HG03066 (cell line): ENCODE data around the gene PPP1R15A.
"Not testable (repeated sequence)": the region's sequence is repeated elsewhere in the genome, so short reads cannot be mapped to it uniquely, and the experiment has no call there.

Source experiments
- ATAC-seq: cut with Tn5 transposase; IDR thresholded peaks from one replicate; pipeline ENCODE4 v1.9.1; 2021; ENCODE audit warnings: low read depth; ENCODE audit not compliant: unreplicated experiment

PPP1R15A gene

DNA sequence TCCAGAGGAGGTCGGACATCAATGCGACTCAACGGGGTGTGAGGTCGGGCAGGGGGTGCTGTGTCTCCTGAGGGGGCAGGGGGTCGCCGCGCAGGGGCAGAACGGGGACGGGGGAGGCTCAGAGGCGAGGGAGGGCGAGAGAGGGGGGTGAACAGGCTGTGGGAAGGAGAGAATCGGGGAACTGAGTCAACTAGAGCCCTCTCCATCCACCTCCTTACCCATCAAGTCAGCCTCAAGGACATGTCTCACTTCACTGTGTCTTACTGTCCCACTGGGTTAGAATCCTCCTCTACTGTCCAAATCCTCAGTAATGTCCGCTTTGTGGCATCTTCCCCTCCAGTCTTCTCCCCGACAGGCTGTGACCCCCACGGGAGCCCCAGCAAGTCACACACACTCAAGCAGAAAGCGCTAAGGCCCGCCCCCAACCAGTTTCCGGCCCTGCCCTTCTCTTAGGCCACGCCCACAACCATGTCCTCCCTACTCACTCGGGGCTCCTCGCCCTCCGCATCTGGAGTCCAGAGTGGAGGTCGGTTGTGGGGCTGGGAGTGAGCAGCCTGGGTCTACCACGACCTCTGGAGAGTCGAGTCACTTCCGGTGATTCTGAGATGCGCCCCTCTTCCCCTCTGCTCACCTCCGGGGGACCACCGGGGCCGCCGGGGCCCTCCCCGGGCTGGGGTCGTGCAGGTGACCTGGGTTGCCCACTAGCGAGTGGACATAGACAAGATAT lies 13.1 kb upstream of the PPP1R15A start:
- ATAC-seq: no peak

DNA sequence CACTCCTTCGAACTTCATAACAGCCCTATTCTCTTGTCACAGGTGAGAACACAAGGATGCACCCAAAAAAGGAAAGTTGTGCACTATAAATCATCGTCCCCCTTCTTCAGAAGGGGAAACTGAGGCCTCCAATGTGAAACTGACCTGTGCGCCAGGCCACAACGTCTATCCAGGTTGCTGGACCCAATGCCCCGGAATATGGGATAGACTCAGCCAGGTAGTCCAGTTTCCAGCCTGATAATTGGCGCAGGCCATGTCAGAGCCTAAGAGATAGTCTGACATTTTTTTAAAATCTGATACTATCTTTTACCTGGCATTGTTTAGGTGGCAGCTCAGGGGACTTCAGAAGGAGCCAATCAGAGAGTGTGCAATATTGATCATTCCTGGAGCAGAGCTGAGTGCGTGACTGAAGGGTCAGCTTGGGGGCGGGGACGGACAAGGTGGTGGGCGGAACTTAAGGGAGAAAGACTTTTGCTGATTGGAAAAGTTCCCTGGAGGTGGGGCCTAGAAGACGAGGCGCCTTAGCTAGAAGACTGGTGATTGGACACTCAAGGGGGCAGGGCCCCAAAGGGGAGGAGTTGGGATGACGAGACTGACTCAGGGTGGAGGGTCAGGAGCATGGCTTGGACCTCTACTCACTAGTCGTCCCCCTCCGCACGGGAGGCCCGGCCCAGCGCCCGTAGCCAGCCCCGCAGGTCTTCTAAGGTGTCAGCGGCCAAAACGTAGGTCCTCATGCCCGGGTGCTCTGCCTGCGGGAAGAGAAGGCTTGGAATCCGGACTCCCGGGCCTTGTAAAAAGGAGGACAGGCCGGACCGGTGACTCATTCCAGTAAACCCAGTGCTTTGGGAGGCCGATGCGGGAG lies 12.3 kb upstream of the PPP1R15A start:
- no peak for ATAC-seq

DNA sequence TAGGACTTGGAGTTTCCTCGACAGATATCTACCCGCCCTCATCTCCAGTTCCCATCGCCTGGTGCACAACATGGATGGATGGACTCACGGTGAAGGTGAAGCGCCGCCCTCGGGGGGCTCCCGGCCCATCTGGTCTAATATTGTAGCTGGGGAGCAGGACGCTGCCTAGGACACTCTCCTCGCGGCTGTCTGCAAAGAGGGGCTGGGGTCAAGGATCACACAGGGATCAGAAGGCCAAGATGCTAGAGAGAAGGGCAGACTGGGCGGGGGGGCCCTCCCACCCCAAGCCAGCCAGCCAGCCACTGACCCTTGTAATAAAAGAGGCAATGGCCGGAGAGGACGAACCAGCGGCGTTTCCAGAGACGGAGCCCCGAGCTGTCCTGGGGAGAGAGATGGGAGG lies 10.9 kb upstream of the PPP1R15A start:
- no peak for ATAC-seq

DNA sequence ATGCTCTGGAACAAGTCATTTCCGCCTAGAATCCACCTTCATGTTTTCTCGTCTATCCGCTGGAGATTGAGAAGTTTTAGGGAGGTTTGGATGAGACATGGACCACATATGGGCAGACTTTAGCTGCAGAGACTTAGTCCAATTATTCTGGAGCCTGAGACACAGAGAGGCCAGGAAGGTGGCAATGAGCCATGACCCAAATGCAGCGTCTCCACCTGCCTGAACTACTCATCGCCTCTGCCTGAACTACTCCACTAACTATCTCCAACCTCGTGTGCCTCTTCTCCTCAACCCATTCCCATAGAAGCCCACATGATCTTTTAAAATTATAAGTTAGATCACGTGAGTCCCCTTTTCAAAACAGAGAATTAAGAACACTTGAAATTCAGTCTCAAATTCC lies 9.4 kb upstream of the PPP1R15A start:
- ATAC-seq: no peak

DNA sequence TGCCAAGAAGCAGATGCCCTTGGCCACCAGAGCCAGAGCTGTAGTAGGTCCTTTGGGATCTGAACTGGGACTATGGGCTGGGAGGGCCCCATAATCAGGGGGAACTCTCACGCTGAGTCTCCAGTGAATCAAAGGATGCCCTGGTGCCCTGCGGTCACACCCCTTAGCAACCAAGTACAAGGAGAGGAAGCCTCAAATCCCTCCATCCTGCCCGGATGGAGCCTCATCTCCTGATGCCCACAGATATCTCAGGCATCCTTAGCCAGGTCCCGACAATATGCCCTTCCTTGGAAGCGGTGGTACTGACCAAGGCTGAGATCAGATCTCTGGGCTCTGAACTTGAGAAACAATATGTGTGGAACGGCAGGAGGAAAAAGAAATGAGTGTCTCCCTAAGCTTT lies 5.5 kb upstream of the PPP1R15A start:
- no peak for ATAC-seq

DNA sequence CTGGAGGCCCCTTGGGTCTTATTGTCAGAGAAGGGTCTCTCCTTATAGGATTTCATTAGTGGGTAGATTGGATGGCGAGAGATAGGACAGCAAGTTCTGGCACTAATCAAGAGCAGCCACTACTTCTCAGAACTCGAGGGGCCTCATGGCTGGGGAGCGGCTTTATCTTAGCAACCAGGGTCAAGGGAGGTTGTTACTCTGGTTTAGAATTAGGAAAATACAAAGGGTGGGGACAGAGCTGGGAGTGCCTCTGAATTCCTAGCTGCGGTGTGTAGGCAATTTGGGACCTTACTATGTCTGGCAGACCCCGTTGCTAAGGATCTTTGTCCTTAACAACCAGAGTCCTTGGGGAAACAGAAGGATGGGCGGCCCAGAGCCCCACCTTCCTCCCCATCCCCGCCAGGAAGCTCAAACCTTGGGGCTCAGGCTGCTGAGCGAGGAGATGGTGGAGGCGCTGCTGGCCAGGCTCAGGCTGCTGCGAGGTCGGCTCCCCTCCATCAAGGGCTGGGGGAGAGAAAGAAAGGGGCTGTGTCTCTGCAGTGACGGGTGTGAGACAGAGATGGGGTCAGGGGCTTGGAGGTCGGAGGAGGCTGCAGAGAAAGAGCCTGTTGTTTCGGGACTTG lies 5.0 kb upstream of the PPP1R15A start:
- ATAC-seq: no peak

DNA sequence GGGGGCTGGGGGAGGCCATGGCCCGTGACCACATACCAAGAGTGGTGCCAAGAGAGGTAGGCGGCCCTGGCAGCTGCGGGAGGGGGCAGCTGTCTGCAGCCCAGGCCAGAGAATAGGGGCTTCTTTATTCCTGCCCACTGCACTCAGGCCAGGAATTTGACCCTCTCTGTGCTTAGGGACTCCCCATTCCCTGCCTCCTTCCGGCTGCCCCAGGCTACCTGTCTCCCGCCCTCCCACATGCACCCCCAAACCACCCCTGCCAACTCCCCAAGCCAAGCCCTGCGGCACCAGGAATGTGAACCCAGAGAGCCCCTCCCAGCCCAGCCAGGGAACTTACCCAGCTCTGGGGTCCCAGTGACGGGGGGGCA lies 4.5 kb upstream of the PPP1R15A start:
- no peak for ATAC-seq

DNA sequence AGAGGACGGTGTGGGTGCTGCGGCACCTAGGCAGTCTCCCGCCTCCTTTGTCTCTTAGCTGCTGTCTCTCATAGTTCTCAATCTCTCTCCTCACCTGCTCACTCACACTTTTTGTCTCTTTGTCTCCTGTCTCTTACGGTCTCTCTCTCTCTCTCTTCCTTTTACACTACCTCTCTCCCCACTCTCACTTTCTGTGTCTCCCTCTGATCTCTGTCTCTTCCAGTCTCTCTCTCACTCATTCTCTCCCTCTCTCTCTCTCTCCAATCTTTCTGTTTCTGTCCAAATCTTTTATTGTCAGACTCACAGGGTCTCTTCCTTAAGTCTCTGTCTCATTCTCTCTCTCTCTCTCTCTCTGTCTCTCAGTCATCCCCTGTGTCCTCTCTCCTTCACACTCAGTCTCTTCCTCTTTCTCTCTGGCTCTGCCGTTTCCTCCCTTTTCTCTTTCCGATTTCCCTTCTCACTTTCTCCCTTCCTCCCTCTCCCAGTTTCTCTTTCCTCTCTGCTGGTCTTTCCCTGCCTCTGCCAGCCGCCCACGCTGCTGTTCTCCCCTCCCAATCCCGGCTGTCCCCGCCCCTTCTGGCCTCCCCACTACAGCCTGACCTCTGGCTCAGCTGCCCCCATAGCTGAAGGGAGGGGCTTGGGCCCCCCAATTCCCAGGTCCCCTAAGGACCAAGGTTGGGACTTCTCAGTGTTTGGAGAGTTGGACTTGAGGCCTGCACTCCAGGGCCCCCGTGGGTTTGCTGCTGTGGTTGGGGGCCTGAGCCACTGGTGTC lies 3.9 kb upstream of the PPP1R15A start, which contains the start of gene PLEKHA4:
Gene PLEKHA4, minus strand, starts transcription at position 504 of the 773 bp plus-strand sequence. CDS start 997 bp downstream, outside the sequence.
- ATAC-seq: no peak

DNA sequence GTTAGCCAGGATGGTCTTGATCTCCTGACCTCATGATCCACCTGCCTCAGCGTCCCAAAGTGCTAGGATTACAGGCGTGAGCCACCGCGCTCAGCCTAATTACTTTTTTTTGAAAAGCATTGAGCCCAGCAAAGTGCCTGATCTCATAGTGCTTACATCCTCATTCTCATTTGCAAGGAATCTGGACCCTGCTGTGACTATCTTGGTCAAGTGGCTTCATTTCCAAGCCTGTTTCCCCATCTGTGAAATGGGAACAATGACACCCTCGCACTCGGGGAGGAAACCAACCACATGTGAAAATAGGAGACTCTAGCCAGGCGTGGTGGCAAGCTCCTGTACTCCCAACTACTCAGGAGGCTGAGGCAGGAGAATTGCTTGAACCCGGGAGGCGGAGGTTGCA lies 2.2 kb upstream of the PPP1R15A start:
- ATAC-seq: no peak

DNA sequence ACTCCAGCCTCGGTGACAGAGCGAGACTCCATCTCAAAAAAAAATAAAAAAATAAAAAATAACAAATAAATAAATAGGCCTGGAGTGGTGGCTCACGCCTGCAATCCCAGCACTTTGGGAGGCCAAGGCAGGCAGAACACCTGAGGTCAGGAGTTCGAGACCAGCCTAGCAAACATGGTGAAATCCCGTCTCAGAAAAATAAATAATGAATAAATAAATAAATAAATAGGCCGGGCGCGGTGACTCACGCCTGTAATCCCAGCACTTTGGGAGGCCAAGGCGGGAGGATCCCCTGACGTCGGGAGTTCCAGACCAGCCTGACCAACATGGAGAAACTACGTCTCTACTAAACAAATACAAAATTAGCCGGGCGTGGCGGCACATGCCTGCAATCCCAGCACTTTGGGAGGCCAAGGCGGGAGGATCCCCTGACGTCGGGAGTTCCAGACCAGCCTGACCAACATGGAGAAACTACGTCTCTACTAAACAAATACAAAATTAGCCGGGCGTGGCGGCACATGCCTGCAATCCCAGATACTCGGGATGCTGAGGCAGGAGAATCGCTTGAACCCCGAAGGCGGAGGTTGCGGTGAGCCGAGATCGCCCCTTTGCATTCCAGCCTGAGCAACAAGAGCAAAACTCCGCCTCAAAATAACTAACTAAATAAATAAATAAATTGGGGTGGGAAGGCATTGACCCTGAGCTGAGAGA lies 595 bp upstream of the PPP1R15A start:
- ATAC-seq: not testable (repeated sequence)

DNA sequence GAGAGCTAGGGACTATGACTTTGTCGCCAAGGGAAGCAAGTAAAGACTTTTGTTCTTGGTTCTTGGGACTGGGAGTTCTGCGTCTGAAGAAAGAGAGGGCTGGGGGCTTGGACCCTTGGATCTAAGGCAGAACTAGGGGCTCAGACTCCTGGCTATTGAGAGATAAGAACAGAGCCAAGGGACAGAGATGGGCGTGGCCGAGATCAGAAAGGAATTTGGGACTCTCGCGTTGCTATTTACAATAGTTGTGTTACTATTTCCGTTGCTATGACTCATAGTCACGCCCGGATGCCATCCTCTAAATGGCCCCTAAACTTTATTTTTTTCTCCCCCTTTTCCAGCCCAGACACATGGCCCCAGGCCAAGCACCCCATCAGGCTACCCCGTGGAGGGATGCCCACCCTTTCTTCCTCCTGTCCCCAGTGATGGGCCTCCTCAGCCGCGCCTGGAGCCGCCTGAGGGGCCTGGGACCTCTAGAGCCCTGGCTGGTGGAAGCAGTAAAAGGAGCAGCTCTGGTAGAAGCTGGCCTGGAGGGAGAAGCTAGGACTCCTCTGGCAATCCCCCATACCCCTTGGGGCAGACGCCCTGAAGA lies 759 bp downstream of the PPP1R15A start:
- ATAC-seq: no peak

DNA sequence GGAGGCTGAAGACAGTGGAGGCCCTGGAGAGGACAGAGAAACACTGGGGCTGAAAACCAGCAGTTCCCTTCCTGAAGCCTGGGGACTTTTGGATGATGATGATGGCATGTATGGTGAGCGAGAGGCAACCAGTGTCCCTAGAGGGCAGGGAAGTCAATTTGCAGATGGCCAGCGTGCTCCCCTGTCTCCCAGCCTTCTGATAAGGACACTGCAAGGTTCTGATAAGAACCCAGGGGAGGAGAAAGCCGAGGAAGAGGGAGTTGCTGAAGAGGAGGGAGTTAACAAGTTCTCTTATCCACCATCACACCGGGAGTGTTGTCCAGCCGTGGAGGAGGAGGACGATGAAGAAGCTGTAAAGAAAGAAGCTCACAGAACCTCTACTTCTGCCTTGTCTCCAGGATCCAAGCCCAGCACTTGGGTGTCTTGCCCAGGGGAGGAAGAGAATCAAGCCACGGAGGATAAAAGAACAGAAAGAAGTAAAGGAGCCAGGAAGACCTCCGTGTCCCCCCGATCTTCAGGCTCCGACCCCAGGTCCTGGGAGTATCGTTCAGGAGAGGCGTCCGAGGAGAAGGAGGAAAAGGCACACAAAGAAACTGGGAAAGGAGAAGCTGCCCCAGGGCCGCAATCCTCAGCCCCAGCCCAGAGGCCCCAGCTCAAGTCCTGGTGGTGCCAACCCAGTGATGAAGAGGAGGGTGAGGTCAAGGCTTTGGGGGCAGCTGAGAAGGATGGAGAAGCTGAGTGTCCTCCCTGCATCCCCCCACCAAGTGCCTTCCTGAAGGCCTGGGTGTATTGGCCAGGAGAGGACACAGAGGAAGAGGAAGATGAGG lies 1.5 kb downstream of the PPP1R15A start:
- ATAC-seq: no peak

DNA sequence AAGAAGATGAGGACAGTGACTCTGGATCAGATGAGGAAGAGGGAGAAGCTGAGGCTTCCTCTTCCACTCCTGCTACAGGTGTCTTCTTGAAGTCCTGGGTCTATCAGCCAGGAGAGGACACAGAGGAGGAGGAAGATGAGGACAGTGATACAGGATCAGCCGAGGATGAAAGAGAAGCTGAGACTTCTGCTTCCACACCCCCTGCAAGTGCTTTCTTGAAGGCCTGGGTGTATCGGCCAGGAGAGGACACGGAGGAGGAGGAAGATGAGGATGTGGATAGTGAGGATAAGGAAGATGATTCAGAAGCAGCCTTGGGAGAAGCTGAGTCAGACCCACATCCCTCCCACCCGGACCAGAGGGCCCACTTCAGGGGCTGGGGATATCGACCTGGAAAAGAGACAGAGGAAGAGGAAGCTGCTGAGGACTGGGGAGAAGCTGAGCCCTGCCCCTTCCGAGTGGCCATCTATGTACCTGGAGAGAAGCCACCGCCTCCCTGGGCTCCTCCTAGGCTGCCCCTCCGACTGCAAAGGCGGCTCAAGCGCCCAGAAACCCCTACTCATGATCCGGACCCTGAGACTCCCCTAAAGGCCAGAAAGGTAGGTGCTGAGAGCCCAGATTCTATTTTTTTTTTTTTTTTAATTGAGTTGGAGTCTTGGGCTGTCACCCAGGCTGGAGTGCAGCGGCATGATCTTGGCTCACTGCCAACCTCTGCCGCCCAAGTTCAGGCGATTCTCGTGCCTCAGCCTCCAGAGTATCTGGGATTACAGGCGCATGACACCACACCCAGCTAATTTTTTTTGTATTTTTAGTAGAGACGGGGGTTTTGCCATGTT lies 2.3 kb downstream of the PPP1R15A start:
- ATAC-seq: no peak

DNA sequence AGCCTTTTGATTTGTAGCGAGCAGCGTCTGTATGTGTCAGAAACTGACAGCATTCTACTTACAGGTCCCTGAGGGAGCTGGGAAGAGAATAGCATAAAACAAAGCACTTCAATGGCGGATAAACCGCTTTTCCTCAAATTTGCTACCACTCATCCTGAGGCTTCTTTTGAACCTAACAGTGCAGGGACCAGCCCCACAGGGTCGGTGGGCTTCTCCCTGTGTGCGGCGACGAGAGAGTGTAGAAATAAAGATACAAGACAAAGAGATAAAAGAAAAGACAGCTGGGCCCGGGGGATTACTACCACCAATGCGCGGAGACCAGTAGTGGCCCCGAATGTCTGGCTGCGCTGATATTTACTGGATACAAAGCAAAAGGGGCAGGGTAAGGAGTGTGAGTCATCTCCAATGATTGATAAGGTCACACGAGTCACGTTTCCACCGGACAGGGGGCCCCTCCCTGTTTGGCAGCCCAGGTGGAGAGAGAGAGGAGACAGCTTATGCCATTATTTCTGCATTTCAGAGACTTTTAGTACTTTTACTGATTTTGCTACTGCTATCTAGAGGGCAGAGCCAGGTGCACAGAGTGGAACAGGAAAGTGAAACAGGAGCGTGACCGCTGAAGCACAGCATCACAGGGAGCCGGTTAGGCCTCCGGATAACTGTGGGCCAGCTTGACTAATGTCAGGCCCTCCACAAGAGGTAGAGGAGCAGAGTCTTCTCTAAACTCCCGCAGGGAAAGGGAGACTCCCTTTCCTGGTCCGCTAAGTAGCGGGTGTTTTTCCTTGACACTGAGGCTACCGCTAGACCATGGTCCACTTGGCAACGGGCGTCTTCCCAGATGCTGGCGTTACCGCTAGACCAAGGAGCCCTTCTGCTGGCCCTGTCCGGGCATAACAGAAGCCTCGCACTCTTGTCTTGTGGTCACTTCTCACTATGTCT lies 4.1 kb downstream of the PPP1R15A start:
- ATAC-seq: not testable (repeated sequence)

DNA sequence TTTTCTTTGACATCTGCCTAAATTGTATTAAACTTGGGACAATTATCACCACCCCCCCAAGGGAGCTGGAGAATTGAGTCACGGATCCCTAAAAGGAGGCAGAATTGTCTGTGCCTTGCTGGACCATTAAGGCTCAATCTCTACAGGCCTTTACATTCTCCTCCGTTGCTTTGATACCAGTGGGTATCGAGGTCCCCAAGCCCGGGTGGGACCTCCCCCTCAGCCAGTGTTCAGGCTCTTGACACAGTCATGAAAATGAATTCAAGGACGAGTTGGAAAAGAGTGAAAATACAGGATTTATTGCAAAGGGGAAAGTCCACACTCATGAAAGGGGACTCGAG lies 5.6 kb downstream of the PPP1R15A start:
- no peak for ATAC-seq

DNA sequence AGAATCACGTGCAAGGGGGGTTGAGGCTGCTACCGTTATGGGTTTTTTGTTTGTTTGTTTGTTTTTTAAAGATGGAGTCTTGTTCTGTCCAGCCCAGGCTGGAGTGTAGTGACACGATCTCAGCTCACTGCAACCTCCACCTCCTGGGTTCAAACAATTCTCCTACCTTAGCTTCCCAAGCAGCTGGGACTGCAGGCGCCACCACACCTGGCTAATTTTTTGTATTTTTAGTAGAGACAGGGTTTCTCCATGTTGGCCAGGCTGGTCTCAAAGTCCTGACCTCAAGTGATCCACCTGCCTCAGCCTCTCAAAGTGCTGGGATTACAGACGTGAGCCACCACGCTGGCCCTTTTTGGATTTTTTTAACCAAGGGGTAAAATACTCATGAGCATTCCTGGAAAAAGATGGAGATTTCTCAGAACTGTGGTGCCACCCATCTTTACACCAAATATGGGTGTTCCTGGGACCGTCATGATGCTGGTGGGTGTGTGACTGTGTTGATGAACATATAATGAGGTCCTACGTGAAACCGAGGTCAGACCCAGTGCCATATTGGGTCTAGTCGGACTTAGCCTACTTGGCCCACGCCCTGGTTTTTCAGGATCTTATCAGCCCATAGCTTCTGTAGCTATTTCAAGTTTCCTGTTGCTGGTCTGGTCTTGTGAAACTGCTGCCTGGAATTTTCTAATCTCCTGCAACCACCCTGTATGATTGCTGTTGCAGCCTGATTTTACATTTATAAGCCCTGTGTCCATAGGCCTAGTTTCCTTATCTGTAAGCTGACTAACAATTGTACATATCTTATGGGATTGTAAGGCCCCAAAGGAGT lies 6.2 kb downstream of the PPP1R15A start:
- no peak for ATAC-seq
